ENCODE measurements around the gene DUSP5.
A peak's percentile ranks its signal among the peaks of the same experiment; 100 is the strongest.

DUSP5 gene, protein sequence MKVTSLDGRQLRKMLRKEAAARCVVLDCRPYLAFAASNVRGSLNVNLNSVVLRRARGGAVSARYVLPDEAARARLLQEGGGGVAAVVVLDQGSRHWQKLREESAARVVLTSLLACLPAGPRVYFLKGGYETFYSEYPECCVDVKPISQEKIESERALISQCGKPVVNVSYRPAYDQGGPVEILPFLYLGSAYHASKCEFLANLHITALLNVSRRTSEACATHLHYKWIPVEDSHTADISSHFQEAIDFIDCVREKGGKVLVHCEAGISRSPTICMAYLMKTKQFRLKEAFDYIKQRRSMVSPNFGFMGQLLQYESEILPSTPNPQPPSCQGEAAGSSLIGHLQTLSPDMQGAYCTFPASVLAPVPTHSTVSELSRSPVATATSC

DNA sequence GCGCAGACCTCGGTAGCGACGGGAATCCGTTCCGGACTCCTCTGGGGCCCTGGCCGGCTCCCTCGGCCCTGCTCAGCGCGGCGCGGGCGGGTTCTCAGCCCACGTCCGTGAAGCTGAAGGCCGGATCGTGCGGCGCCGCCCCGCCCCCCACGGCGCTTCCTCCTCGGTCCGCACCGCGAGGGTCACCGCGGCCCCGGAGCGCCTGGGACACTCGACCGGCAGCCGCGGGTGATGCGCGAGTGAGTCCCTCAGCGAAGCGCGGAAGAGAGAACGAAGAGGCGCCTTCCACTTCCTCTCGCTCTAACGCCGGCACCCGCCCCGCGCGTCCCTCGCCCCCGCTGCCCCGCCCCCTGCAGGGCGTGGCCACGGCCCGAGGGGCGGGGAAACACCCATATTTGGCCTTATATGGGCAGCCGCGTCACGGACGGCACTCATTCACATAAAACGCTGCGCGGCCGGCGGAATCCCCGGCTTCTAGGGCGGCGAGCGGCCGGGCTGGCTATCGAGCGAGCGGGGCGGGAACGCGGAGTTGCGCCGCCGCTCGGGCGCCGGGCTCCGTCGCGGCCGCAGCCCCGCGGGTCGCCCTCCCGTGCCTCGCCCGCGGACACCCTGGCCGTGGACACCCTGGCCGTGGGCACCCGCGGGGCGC lies at the start of gene DUSP5:
Gene DUSP5 (plus strand): TSS at position 470 of the 649 bp plus-strand sequence. CDS start 215 bp downstream, outside the sequence.
- H3K9ac ChIP-seq (ENCODE audit: low read depth, low read length): no peak within 1 kb of the TSS
- H3K27me3 ChIP-seq (ENCODE audit: control insufficient read depth, insufficient read depth, low read length): peaks cover 30% of the 10 kb centered on the region
- H3K4me1 ChIP-seq (ENCODE audit: control insufficient read depth, insufficient read depth, low read length): peaks cover 30% of the 10 kb centered on the region

DNA sequence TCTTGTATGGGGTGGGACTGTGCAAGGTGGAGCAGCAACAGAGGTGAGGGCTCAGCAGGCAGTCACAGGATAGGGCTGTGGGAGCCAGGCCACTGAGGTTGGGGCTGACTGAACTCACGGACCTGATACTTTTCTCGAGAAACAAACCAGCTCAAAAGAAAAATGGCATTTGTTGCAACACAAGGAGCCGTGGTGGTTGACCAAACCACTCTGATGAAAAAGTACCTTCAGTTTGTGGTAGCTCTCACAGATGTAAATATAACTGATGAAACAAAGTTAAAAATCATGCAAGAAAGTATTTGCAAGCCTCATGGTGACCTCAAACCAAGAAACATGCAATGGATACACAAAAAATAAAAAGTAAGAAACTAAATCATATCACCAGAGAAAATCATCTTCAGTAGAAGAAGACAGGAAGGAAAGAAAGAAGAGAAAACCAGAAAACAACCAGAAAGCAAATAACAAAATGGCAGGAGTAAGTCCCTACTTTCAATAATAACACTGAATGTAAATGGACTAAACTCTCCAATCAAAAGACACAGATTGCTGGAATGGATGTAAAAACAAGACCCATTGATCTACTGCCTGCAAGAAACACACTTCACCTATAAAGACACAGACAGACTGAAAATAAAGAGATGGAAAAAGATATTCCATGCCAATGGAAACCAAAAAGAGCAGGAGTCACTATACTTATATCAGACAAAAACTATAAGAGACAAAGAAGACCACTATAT lies 48.9 kb upstream of the DUSP5 start:
- Histone ChIP-seq H3K36me3 (ENCODE audit: control insufficient read depth, insufficient read depth, low read length) (no peaks in the 10 kb centered on the region), H3K4me1 (ENCODE audit: control insufficient read depth, insufficient read depth, low read length) (no peaks in the 10 kb centered on the region), H3K4me3 (ENCODE audit: low read depth, low read length) (no peak overlapping the region), H3K9ac (ENCODE audit: low read depth, low read length) (no peak overlapping the region), H3K27me3 (ENCODE audit: control insufficient read depth, insufficient read depth, low read length) (no peaks in the 10 kb centered on the region), H3K9me3 (ENCODE audit: control insufficient read depth, insufficient read depth, low read length) (no peaks in the 10 kb centered on the region)

More for the DNA sequence above, at the start of gene DUSP5:
- H3K9me3 ChIP-seq (ENCODE audit: control insufficient read depth, insufficient read depth, low read length): no peaks in the 10 kb centered on the region
- H3K4me3 ChIP-seq (ENCODE audit: low read depth, low read length): peak within 1 kb of the TSS; percentile 67
- H3K36me3 ChIP-seq (ENCODE audit: control insufficient read depth, insufficient read depth, low read length): peaks cover under 1% of the 10 kb centered on the region

DNA sequence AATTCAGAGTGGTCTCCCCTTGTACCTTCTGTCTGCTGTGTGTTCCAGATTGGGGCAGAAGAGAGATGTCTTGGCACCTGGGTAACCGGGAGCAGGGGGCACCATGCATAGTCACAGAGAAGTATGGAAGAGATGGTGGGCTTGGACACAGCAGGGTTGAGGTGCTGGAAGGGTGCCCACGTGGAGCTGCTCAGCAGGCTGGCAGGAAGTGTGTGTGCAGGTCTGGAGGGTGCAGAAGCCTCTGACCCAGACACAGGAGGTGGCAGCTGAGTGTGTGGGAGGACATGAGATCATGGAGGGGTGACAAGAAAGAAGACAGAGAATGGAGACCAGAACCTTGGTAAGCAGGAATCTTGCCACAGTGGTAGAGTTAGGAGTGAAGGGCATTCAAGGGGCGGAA lies 42.3 kb upstream of the DUSP5 start:
- H3K27me3 ChIP-seq (ENCODE audit: control insufficient read depth, insufficient read depth, low read length): no peaks in the 10 kb centered on the region
- no peaks in the 10 kb centered on the region for H3K36me3 ChIP-seq (ENCODE audit: control insufficient read depth, insufficient read depth, low read length)
- H3K4me3 ChIP-seq (ENCODE audit: low read depth, low read length): no peak overlapping the region
- no peak overlapping the region for H3K9ac ChIP-seq (ENCODE audit: low read depth, low read length)
- H3K4me1 ChIP-seq (ENCODE audit: control insufficient read depth, insufficient read depth, low read length): no peaks in the 10 kb centered on the region
- no peaks in the 10 kb centered on the region for H3K9me3 ChIP-seq (ENCODE audit: control insufficient read depth, insufficient read depth, low read length)

DNA sequence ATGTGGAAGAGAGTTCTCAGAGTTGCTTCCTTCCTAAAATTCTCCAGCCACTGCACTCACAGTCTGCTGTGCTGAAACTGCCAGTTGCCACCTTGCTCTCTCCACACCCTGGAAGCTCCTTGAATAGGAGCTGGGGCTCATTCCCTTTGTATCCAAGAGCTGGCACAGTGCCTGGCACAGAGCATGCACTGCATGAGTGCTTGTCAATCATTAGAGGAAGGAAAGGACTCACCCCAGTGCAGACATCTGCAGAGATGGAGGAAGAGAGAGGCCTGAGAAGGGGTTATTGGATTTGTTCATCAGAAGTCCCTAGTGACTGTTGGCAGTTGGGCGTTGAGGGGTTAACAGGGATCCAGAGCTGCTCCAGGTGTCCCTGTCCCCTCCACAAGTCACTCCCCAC lies 41.7 kb upstream of the DUSP5 start:
- no peaks in the 10 kb centered on the region for H3K27me3 ChIP-seq (ENCODE audit: control insufficient read depth, insufficient read depth, low read length)
- no peak overlapping the region for H3K4me3 ChIP-seq (ENCODE audit: low read depth, low read length)
- no peak overlapping the region for H3K9ac ChIP-seq (ENCODE audit: low read depth, low read length)
- no peaks in the 10 kb centered on the region for H3K4me1 ChIP-seq (ENCODE audit: control insufficient read depth, insufficient read depth, low read length)
- no peaks in the 10 kb centered on the region for H3K9me3 ChIP-seq (ENCODE audit: control insufficient read depth, insufficient read depth, low read length)
- H3K36me3 ChIP-seq (ENCODE audit: control insufficient read depth, insufficient read depth, low read length): no peaks in the 10 kb centered on the region

DNA sequence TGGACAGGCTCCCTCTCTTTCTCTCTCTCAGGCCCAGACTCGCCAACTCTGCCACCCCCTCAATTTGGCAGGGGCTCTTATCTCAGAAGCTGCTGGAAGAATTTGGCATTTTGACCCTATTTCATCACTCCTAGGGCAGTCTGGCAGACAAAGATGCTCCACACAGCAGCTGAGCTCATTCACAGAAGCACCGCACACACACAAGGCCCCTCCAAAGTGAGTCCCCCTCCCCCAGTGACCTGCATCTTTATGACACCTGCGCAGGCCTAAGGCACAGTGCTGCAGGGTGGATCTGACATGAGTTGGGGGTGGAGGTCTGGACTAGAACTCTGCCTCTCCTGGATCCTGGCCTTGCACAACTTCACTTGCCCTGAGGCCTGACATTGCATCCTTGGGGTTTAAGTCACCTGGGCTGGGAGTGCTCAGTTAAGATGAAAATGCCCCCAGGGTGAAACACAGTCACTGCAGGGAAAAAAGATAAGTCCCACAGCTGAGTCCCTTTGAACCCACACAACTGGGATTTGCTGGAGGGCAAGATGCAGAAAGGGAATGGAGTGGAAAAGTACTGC lies 41.1 kb upstream of the DUSP5 start:
- no peaks in the 10 kb centered on the region for H3K4me1 ChIP-seq (ENCODE audit: control insufficient read depth, insufficient read depth, low read length)
- no peaks in the 10 kb centered on the region for H3K36me3 ChIP-seq (ENCODE audit: control insufficient read depth, insufficient read depth, low read length)
- H3K4me3 ChIP-seq (ENCODE audit: low read depth, low read length): no peak overlapping the region
- no peaks in the 10 kb centered on the region for H3K9me3 ChIP-seq (ENCODE audit: control insufficient read depth, insufficient read depth, low read length)
- no peaks in the 10 kb centered on the region for H3K27me3 ChIP-seq (ENCODE audit: control insufficient read depth, insufficient read depth, low read length)
- H3K9ac ChIP-seq (ENCODE audit: low read depth, low read length): no peak overlapping the region

DNA sequence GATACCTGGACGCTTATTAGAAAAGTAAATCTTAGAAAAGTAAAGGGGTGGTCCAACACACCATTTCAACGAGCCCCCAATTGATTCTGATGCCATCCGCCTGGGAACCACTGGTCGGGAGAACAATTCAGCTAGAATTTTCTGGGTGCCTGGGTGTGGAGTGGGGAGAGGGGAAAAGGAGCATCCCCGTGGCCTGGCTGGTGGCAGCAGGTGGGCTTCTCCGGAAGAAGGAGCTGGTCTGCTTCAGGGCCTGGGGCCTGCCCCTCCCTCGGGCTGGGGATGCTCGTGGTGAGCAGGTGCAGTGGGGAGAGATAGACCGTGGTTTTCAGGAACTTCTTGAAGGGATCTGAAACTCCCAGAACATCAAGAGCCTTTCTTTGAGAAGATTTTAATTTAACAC lies 39.9 kb upstream of the DUSP5 start:
- Histone ChIP-seq H3K4me1 (ENCODE audit: control insufficient read depth, insufficient read depth, low read length) (no peaks in the 10 kb centered on the region), H3K9ac (ENCODE audit: low read depth, low read length) (no peak overlapping the region), H3K36me3 (ENCODE audit: control insufficient read depth, insufficient read depth, low read length) (no peaks in the 10 kb centered on the region)

DNA sequence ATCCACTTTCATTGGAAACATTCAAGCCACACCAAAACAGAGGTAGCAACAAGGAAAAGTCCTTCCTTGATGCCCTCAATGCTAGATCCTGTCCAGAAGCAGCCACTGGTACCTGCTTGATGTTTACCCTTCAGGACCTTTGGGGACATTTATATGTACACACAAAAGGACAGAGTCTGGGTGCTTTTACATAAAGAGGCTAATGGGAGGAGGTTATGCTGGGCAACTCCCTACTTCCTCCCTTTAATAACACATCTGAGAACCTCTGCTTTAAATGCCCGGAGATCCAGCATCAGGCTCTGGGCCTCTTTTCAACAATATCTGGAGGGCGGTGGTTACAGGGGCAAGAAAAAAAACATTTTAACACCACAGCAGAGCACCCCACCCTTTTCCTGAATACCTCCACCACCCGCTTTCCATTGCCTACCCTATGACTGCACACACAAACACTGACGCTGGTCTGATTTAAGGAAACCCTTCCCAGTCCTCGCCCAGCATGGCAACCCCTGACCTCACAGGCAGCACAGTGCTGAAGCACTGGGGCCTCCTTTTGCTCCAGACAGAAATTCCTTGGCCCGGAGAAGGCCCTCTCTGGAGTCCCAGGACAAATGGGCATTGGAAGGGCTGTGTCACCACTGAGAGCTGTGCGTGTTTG lies 39.3 kb upstream of the DUSP5 start:
- Histone ChIP-seq H3K9me3 (ENCODE audit: control insufficient read depth, insufficient read depth, low read length) (no peaks in the 10 kb centered on the region), H3K27me3 (ENCODE audit: control insufficient read depth, insufficient read depth, low read length) (peaks cover 8% of the 10 kb centered on the region), H3K9ac (ENCODE audit: low read depth, low read length) (no peak overlapping the region)

More for the DNA sequence above, 39.9 kb upstream of the DUSP5 start:
- no peaks in the 10 kb centered on the region for H3K9me3 ChIP-seq (ENCODE audit: control insufficient read depth, insufficient read depth, low read length)
- H3K27me3 ChIP-seq (ENCODE audit: control insufficient read depth, insufficient read depth, low read length): peaks cover 6% of the 10 kb centered on the region
- H3K4me3 ChIP-seq (ENCODE audit: low read depth, low read length): no peak overlapping the region

DNA sequence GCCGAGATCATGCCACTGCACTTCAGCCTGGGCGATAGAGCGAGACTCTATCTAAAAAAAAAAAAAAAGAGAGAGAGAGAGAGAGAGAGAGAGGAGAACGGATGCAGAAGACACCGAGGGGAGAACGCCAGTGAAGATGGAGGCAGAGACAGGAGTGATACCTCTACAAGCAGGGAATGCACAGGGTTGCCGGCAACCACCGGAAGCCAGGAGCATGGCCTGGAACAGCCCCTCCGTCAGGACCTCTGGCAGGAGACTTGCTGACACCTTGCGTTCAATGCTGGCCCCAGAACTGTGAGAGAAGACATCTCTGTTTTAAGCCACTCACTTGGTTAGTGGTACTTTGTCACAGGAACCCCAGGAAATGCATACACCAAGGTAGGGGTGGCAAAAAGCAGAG lies 38.1 kb upstream of the DUSP5 start:
- H3K4me1 ChIP-seq (ENCODE audit: control insufficient read depth, insufficient read depth, low read length): no peaks in the 10 kb centered on the region
- H3K36me3 ChIP-seq (ENCODE audit: control insufficient read depth, insufficient read depth, low read length): no peaks in the 10 kb centered on the region
- H3K9ac ChIP-seq (ENCODE audit: low read depth, low read length): no peak overlapping the region
- H3K4me3 ChIP-seq (ENCODE audit: low read depth, low read length): no peak overlapping the region
- H3K27me3 ChIP-seq (ENCODE audit: control insufficient read depth, insufficient read depth, low read length): peaks cover 8% of the 10 kb centered on the region
- no peaks in the 10 kb centered on the region for H3K9me3 ChIP-seq (ENCODE audit: control insufficient read depth, insufficient read depth, low read length)

More for the DNA sequence above, 39.3 kb upstream of the DUSP5 start:
- Histone ChIP-seq H3K36me3 (ENCODE audit: control insufficient read depth, insufficient read depth, low read length) (no peaks in the 10 kb centered on the region), H3K4me3 (ENCODE audit: low read depth, low read length) (no peak overlapping the region), H3K4me1 (ENCODE audit: control insufficient read depth, insufficient read depth, low read length) (no peaks in the 10 kb centered on the region)

DNA sequence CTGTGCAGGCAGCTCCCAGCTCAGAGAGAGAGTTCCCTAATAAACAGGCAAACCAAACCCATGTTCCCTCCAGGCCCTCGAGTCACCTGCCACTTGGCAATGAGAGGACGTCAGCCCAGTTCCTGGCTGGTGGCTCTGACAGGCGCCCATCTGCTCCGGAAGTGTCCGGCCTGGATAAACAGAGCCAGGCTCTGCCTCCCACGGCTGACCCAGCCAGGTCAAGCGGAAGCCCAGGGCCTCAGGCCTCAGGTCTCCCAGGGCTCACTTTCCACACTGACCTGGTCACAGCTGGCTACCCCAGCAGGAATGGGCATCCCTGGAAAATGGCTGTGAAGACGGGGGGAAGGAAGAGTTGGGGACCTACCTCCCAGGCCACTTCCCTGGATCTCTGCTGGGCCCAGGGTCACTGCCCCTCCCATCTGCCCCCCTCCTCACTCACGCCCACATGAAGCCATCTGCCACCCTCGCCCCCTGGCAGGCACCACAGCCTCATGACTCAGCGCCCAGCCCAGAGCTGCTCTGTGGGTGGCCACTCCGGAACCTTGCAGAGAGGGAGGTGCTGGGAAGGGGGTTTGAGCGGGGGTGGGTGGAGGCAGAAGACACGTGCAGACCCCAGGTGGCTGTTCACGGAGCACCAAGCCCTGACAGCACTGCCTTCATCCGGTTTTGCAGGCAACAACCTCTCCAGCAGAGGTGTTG lies 37.4 kb upstream of the DUSP5 start:
- H3K27me3 ChIP-seq (ENCODE audit: control insufficient read depth, insufficient read depth, low read length): peaks cover 8% of the 10 kb centered on the region
- H3K9ac ChIP-seq (ENCODE audit: low read depth, low read length): no peak overlapping the region
- H3K4me1 ChIP-seq (ENCODE audit: control insufficient read depth, insufficient read depth, low read length): no peaks in the 10 kb centered on the region
- H3K9me3 ChIP-seq (ENCODE audit: control insufficient read depth, insufficient read depth, low read length): no peaks in the 10 kb centered on the region
- H3K36me3 ChIP-seq (ENCODE audit: control insufficient read depth, insufficient read depth, low read length): no peaks in the 10 kb centered on the region
- H3K4me3 ChIP-seq (ENCODE audit: low read depth, low read length): no peak overlapping the region

DNA sequence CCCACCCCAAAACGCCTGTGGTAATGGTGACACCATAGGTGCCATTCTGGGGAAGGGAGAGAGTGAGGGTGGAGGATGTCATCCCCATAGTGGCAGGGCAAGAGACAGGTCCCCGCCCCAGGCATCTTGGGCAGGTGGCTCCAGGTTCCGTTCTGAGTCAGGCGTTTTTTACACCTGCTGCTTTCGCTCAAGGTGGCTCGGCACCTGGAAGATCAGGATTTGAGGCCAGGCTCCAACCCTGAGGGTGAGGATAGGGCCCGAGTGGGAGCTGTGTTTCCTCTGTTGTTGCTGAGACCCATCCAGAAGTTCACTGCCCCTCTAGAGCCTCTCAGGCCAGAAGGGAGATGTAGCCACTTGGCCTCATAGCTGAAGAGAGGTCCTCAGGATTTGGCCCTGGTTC lies 36.6 kb upstream of the DUSP5 start:
- Histone ChIP-seq H3K4me1 (ENCODE audit: control insufficient read depth, insufficient read depth, low read length) (no peaks in the 10 kb centered on the region), H3K4me3 (ENCODE audit: low read depth, low read length) (no peak overlapping the region), H3K36me3 (ENCODE audit: control insufficient read depth, insufficient read depth, low read length) (no peaks in the 10 kb centered on the region), H3K9ac (ENCODE audit: low read depth, low read length) (no peak overlapping the region), H3K9me3 (ENCODE audit: control insufficient read depth, insufficient read depth, low read length) (no peaks in the 10 kb centered on the region), H3K27me3 (ENCODE audit: control insufficient read depth, insufficient read depth, low read length) (peaks cover 8% of the 10 kb centered on the region)

DNA sequence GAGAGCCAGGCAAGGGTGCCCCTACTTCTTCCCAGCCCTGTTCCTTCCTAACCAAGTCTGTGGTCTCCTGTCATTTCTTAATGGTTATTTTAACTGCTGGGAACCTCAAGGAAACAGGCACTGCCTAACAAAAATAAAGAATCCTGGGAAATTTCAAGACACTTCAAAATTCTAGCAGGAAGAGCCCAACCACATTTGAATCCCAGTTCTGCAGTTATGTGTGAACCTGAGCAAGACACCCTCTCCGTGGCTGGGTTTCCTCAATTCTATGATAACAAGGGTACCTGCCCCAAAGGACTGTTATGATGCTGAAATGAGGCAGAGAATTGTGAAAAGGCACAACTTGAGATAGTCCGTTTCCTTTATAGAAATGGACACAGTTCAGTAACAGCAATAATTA lies 36.2 kb upstream of the DUSP5 start:
- no peaks in the 10 kb centered on the region for H3K9me3 ChIP-seq (ENCODE audit: control insufficient read depth, insufficient read depth, low read length)
- H3K27me3 ChIP-seq (ENCODE audit: control insufficient read depth, insufficient read depth, low read length): peaks cover 8% of the 10 kb centered on the region
- no peak overlapping the region for H3K9ac ChIP-seq (ENCODE audit: low read depth, low read length)
- H3K36me3 ChIP-seq (ENCODE audit: control insufficient read depth, insufficient read depth, low read length): no peaks in the 10 kb centered on the region
- no peak overlapping the region for H3K4me3 ChIP-seq (ENCODE audit: low read depth, low read length)
- H3K4me1 ChIP-seq (ENCODE audit: control insufficient read depth, insufficient read depth, low read length): no peaks in the 10 kb centered on the region
